ENCODE results near the gene SENP3.

GRCh38 chr17:7552621-7553051 lies 9.1 kb upstream of the SENP3 start:
- TF ChIP-seq GATA3 (IDR thresholded peaks at IDR 0.05; ENCODE audit: low read depth, low read length) (no peak), GATA2 (IDR thresholded peaks at IDR 0.05; ENCODE audit: low read depth, low read length) (no peak)
